Esophagus squamous epithelium (tissue), 5 donors: ENCODE data around the gene AFF3. TPM values are rescaled to one million over a fixed set of nuclear protein-coding genes. Genes with fewer than 3 reads are reported as not detected.

ENCODE experiments used
- DNase-seq: peaks from one replicate; lab custom pipeline; 2025; lab: John Stamatoyannopoulos, UW
- H3K27ac ChIP-seq, 4 donors: fragments of 200-600 bp; sonication (generic); one replicate each; pipeline ENCODE4 v1.5.1; 2016 to 2019; ENCODE audit warnings: mild to moderate bottlenecking in 1 of 4
- H3K27me3 ChIP-seq, 4 donors: fragments of 200-600 bp; sonication (generic); 1 replicate in 3 of 4; 2 replicates in 1 of 4; pipeline versions ENCODE4 v1.5.1 to v1.6.0; 2017 to 2021; ENCODE audit warnings: antibody characterized with exemption in 1 of 4
- H3K36me3 ChIP-seq, 3 donors: fragments of 200-600 bp; sonication (generic); one replicate each; pipeline ENCODE4 v1.5.1; 2016 to 2019
- H3K4me1 ChIP-seq, 3 donors: fragments of 200-600 bp; sonication (generic); one replicate each; pipeline ENCODE4 v1.5.1; 2017 to 2019
- H3K4me3 ChIP-seq, 4 donors: fragments of 200-600 bp; sonication (generic); 1 replicate in 3 of 4; 2 replicates in 1 of 4; pipeline ENCODE4 v1.5.1; 2016 to 2019; ENCODE audit warnings: mild to moderate bottlenecking in 2 of 4, moderate library complexity in 1 of 4
- H3K9me3 ChIP-seq, 3 donors: fragments of 200-600 bp; sonication (generic); one replicate each; pipeline ENCODE4 v1.5.1; 2016 to 2019
- CTCF ChIP-seq, 6 experiments: fragments of 450-650 bp in 4 of 6; fragments of 200-600 bp in 2 of 6; sonication (generic) in 2 of 6; IDR thresholded peaks; one replicate each; pipeline ENCODE4 v1.5.1; 2016 to 2019; ENCODE audit warnings: antibody characterized with exemption in 6 of 6, mild to moderate bottlenecking in 4 of 6, moderate library complexity in 4 of 6
- POLR2A ChIP-seq, 4 donors: fragments of 450-650 bp; IDR thresholded peaks; one replicate each; pipeline ENCODE4 v1.6.1; 2017; ENCODE audit warnings: antibody characterized with exemption in 4 of 4, mild to moderate bottlenecking in 4 of 4, moderate library complexity in 3 of 4
- WGBS, 2 donors: methylation state at CpG; one replicate each; pipeline ENCODE4 v1.1.5; 2018; 5-methylcytosine and 5-hydroxymethylcytosine counted together
- intact Hi-C: fragments of 100-400 bp; cut with DNase I; formaldehyde crosslinking; loops from one replicate; pipeline ENCODE4 v1.15.0; 2022
- total RNA-seq, 4 donors: library from RNA; depleted of rRNA; stranded (reverse); fragments of >200 nt; gene quantifications; one replicate each; pipeline ENCODE4 v1.1.0, GENCODE V29; 2016
- donor health status: DM: yes; HTN: yes; CAD: no.

The AFF3 gene
- total RNA-seq, 4 donors from 2014 or later, result 1.2 to 9.7 (median 3.8) TPM

DNA sequence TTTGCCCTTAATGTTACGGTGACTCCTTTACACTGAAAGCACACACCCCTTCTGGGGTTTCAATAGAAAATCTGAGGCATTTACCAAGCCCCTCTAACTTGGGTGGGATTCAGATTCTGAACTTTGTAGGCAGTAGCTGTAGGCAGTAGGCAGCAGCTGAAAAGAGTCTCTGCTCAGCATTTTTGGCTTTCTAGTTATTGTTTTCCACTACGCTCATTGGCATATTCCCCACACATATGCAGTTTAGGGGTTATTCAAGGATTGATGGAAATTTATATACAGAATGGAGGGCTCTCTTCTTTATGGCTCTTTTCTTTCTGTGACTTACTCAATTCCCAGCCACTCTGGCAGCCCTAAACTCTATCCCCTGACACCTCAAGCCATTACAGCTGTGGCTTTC, 419.9 kb downstream of the AFF3 start:
- H3K36me3 ChIP-seq, result no peaks in the 10 kb centered on the region
- 100% methylated on average over 2 of the region's 2 CpGs for WGBS, 2 donors
- no peaks in the 10 kb centered on the region for H3K4me1 ChIP-seq
- no peak overlapping the region for H3K27ac ChIP-seq
- no peaks in the 10 kb centered on the region for H3K27me3 ChIP-seq
- peaks cover 0 to 8% (median 0%) of the 10 kb centered on the region in 3 donors for H3K9me3 ChIP-seq
- H3K4me3 ChIP-seq, result no peak overlapping the region
- DNase-seq, result no peak
- no peak for TF ChIP-seq POLR2A (IDR thresholded peaks at IDR 0.05)
- no peak for TF ChIP-seq CTCF (IDR thresholded peaks at IDR 0.05)
- intact Hi-C loops, result no loop called here

- H3K4me3 ChIP-seq, result no peak overlapping the region
These were observed 423.3 kb downstream of the AFF3 start for GRCh38 chr2:99719102-99719501.

DNA sequence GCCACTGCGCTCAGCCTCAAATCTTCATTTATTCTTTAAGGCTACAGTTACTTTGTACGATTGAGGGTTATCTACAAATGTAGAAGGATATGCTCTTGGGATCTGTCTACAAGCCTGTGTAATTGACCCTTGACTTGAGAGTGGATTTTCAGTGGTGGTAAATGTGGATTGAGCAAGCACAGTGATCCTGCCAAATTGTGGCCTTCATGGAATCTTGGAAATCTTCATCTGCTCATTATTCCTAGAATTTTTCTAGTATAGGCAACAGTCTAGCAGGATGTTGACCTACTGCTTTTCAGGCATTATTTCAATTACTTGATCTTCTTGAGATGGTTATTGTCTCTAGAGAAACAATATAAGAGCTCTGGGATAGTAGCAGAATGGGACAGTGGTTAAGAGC, 426.4 kb downstream of the AFF3 start:
- TF ChIP-seq POLR2A (IDR thresholded peaks at IDR 0.05), result no peak
- TF ChIP-seq CTCF (IDR thresholded peaks at IDR 0.05), result no peak
- no peak for DNase-seq
- peaks cover 0 to 4% (median 0%) of the 10 kb centered on the region in 3 donors for H3K4me1 ChIP-seq
- no peaks in the 10 kb centered on the region for H3K9me3 ChIP-seq
- no peaks in the 10 kb centered on the region for H3K36me3 ChIP-seq
- intact Hi-C loops, result no loop called here
- no peak overlapping the region for H3K27ac ChIP-seq
- 94 to 95% methylated on average over 2 of the region's 2 CpGs for WGBS, 2 donors
- H3K4me3 ChIP-seq, result no peak overlapping the region
- no peaks in the 10 kb centered on the region for H3K27me3 ChIP-seq

More at GRCh38 chr2:99719102-99719501, 423.3 kb downstream of the AFF3 start:
- H3K9me3 ChIP-seq, result peaks cover 0 to 8% (median 0%) of the 10 kb centered on the region in 3 donors
- TF ChIP-seq POLR2A (IDR thresholded peaks at IDR 0.05) (no peak), CTCF (IDR thresholded peaks at IDR 0.05) (no peak)
- WGBS, 2 donors, result 82 to 94% methylated on average over 1 of the region's 1 CpG
- intact Hi-C loops, result no loop called here
- H3K27me3 ChIP-seq, result no peaks in the 10 kb centered on the region
- no peaks in the 10 kb centered on the region for H3K36me3 ChIP-seq
- H3K4me1 ChIP-seq, result no peaks in the 10 kb centered on the region
- DNase-seq, result no peak
- H3K27ac ChIP-seq, result no peak overlapping the region

- intact Hi-C loops, result no loop called here
These were observed 428.0 kb downstream of the AFF3 start for GRCh38 chr2:99714349-99714748.

DNA sequence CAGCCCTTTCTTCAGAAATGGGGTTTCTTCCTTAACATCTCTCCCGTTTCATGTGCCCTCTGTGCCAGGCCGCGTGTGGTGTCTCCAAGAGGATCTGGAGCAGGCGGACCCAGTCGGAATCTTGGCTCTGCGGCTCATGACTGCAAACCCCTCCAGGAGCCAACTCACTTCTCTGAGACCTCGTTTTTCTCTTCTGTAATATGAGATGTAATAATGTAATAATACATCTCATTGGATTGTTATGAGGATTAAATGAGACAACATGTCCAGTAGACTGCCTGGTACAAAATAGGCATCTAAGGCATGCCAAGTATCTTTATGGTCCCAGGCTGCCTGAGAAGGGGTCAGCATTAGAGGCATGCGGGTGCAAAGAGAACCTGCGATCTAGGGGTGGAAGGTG, 431.2 kb downstream of the AFF3 start:
- no peak for DNase-seq
- no peak for TF ChIP-seq CTCF (IDR thresholded peaks at IDR 0.05)
- intact Hi-C loops, result no loop called here
- Histone ChIP-seq H3K4me1 (peaks cover 0 to 10% (median 0%) of the 10 kb centered on the region in 3 donors), H3K9me3 (no peaks in the 10 kb centered on the region), H3K27me3 (no peaks in the 10 kb centered on the region), H3K27ac (no peak overlapping the region), H3K36me3 (no peaks in the 10 kb centered on the region), H3K4me3 (no peak overlapping the region)
- WGBS, 2 donors, result 68 to 71% methylated on average over 7 to 8 of the region's 9 CpGs

More at GRCh38 chr2:99714349-99714748, 428.0 kb downstream of the AFF3 start:
- no peak overlapping the region for H3K4me3 ChIP-seq
- DNase-seq, result no peak
- peaks cover 0 to 10% (median 0%) of the 10 kb centered on the region in 3 donors for H3K4me1 ChIP-seq
- WGBS, 2 donors, result 72 to 75% methylated on average over 2 of the region's 2 CpGs
- H3K27ac ChIP-seq, result no peak overlapping the region
- TF ChIP-seq POLR2A (IDR thresholded peaks at IDR 0.05), result no peak
- TF ChIP-seq CTCF (IDR thresholded peaks at IDR 0.05), result no peak
- no peaks in the 10 kb centered on the region for H3K9me3 ChIP-seq
- no peaks in the 10 kb centered on the region for H3K36me3 ChIP-seq
- H3K27me3 ChIP-seq, result no peaks in the 10 kb centered on the region
